22Rv1 (cell line): Measurements from ENCODE around the gene XYLB.

Source experiments
- ZFX ChIP-seq: fragments of 450-650 bp; IDR thresholded peaks from 2 replicates; pipeline ENCODE4 v1.6.1; 2017; ENCODE audit warnings: antibody characterized with exemption, borderline replicate concordance
- TF ChIP-seq, protein P1 (sequence below): fragments of 450-650 bp; IDR thresholded peaks from 2 replicates; pipeline ENCODE4 v1.5.1; 2017; ENCODE audit warnings: mild to moderate bottlenecking

GRCh38 chr3:38379201-38379770 lies 32.7 kb downstream of the XYLB start:
- TF ChIP-seq, protein P1, sequence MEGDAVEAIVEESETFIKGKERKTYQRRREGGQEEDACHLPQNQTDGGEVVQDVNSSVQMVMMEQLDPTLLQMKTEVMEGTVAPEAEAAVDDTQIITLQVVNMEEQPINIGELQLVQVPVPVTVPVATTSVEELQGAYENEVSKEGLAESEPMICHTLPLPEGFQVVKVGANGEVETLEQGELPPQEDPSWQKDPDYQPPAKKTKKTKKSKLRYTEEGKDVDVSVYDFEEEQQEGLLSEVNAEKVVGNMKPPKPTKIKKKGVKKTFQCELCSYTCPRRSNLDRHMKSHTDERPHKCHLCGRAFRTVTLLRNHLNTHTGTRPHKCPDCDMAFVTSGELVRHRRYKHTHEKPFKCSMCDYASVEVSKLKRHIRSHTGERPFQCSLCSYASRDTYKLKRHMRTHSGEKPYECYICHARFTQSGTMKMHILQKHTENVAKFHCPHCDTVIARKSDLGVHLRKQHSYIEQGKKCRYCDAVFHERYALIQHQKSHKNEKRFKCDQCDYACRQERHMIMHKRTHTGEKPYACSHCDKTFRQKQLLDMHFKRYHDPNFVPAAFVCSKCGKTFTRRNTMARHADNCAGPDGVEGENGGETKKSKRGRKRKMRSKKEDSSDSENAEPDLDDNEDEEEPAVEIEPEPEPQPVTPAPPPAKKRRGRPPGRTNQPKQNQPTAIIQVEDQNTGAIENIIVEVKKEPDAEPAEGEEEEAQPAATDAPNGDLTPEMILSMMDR = no peak
- no peak for TF ChIP-seq ZFX
